A673 (cell line): ENCODE results near the gene PSMF1. TPM values are rescaled to one million over a fixed set of nuclear protein-coding genes. Genes with fewer than 3 reads are reported as not detected.
"Not testable (repeated sequence)": the region's sequence is repeated elsewhere in the genome, so short reads cannot be mapped to it uniquely, and the experiment has no call there.

Source experiments
- BruUV-seq: library from RNA; stranded (reverse); fragments of 400-500 nt; replicated peaks from 2 replicates; lab custom pipeline; 2021; lab: Mats Ljungman, UMichigan
- CTCF ChIA-PET: fragments of 300-600 bp; sonication (Branson Sonifier 250); formaldehyde crosslinking; loops from one replicate; lab custom pipeline; 2022; ENCODE audit warnings: antibody characterized with exemption; lab: Charles Lee
- POLR2A ChIA-PET: fragments of 300-600 bp; sonication (Branson Sonifier 250); formaldehyde crosslinking; loops from one replicate; lab custom pipeline; 2022; ENCODE audit warnings: antibody characterized with exemption; ENCODE audit not compliant: low non-redundant PET; lab: Charles Lee
- DNase-seq: peaks from one replicate; pipeline ENCODE4 v3.0.0-alpha.2; 2015; ENCODE audit warnings: low spot score
- H3K27ac ChIP-seq: fragments of 200-600 bp; sonication (generic); 2 replicates; pipeline ENCODE4 v1.5.1; 2016; ENCODE audit warnings: mixed run types, low read depth, mild to moderate bottlenecking, mixed read lengths, antibody characterized with exemption, low read length; ENCODE audit not compliant: poor library complexity, severe bottlenecking
- H3K27me3 ChIP-seq: fragments of 200-600 bp; sonication (generic); replicated peaks from 2 replicates; pipeline ENCODE4 v1.6.1; 2017; ENCODE audit warnings: mixed run types, low read depth, mild to moderate bottlenecking, mixed read lengths, antibody characterized with exemption, low read length; ENCODE audit not compliant: insufficient read depth, poor library complexity
- H3K36me3 ChIP-seq: fragments of 200-600 bp; sonication (generic); 2 replicates; pipeline ENCODE4 v1.6.1; 2016; ENCODE audit warnings: mixed run types, mild to moderate bottlenecking, mixed read lengths, antibody characterized with exemption, low read length; ENCODE audit not compliant: insufficient read depth, poor library complexity, severe bottlenecking
- H3K4me1 ChIP-seq: fragments of 200-600 bp; sonication (generic); 2 replicates; pipeline ENCODE4 v1.6.1; 2017; ENCODE audit warnings: mixed run types, mild to moderate bottlenecking, mixed read lengths, antibody characterized with exemption, low read length; ENCODE audit not compliant: insufficient read depth, poor library complexity, severe bottlenecking
- H3K4me3 ChIP-seq: fragments of 200-600 bp; sonication (generic); 2 replicates; pipeline ENCODE4 v1.5.1; 2016; ENCODE audit warnings: low read depth, mixed run types, mild to moderate bottlenecking, mixed read lengths, low read length; ENCODE audit not compliant: poor library complexity, severe bottlenecking
- H3K9me3 ChIP-seq: fragments of 200-600 bp; sonication (generic); 2 replicates; pipeline ENCODE4 v1.6.1; 2016; ENCODE audit warnings: mixed run types, low read depth, mild to moderate bottlenecking, mixed read lengths, antibody characterized with exemption, low read length; ENCODE audit not compliant: poor library complexity, severe bottlenecking
- CTCF ChIP-seq: fragments of 300-800, 200-600 bp; sonication (generic); conservative IDR thresholded peaks from 2 replicates; pipeline ENCODE4 v1.5.1; 2017; ENCODE audit warnings: low read depth, mild to moderate bottlenecking, antibody characterized with exemption, low read length, moderate library complexity, mixed read lengths
- EZH2 ChIP-seq: fragments of 200-600 bp; sonication (generic); IDR thresholded peaks from 2 replicates; pipeline ENCODE4 v1.6.1; 2017; ENCODE audit warnings: borderline replicate concordance, low read depth, mild to moderate bottlenecking, mixed read lengths, antibody characterized with exemption, low read length; ENCODE audit not compliant: poor library complexity, severe bottlenecking
- intact Hi-C: fragments of 100-400 bp; cut with micrococcal nuclease; formaldehyde crosslinking; loops from one replicate; pipeline ENCODE4 v1.10.0; 2022; ENCODE audit not compliant: unreplicated experiment
- total RNA-seq: library from RNA; stranded (reverse); gene quantifications from 2 replicates; pipeline ENCODE4 v1.2.3, GENCODE V29; 2021

PSMF1 gene
- total RNA-seq, 1 experiment from 2014 or later = 130 TPM

DNA sequence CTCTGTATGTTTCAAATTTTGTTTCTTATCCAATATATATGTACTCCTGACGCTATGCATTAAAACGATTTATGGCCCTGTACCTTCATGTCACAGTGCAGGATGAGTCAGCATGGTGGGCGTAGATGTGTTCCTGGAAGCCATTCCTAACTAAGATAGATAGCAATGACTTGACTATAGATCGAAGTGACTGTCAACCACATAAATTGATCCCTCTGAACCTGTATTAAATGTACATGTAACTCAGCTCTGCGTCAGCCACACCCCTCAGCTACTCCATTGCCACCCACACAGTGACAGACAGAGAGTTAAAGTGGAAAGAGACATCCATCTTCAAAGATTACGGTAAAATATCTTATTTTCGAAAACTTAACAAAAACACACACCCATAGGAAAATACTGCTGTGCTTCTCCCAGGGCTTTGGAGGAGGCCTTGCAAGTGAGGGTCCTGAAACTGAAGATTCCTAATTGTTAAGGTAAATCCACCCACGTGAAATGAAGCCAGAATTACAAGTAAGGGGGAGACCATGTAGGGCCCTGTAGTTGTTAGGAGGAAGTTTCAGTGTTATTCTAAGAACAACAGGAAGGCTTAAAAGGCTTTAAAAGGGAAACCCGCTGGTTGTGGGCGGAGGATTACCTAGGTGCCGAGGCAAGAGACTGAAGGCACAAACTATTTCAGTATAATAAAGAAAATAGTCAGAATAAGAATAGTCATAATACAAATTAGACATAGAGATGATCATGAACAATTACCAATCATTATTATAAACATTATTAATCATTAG lies 97.2 kb downstream of the PSMF1 start:
- Histone ChIP-seq H3K27ac (peak overlapping the region; percentile 48), H3K9me3 (no peaks in the 10 kb centered on the region), H3K4me1 (peaks cover 5% of the 10 kb centered on the region), H3K27me3 (no peaks in the 10 kb centered on the region), H3K36me3 (no peaks in the 10 kb centered on the region), H3K4me3 (no peak overlapping the region)
- ChIA-PET POLR2A (no interaction called here), CTCF (no interaction called here)
- peak; percentile 58 for DNase-seq
- BruUV-seq = no TSS peak
- TF ChIP-seq EZH2 (no peak), CTCF (no peak)
- intact Hi-C loops = no loop called here

- CTCF ChIA-PET, H3K36me3 ChIP-seq, intact Hi-C loops, H3K4me3 ChIP-seq, H3K27me3 ChIP-seq, H3K4me1 ChIP-seq, POLR2A ChIA-PET, H3K9me3 ChIP-seq, DNase-seq, H3K27ac ChIP-seq, BruUV-seq: not testable (repeated sequence)
Observed at GRCh38 chr20:1216527-1217427, 98.4 kb downstream of the PSMF1 start.

Other genes with a start within 250 kb of the PSMF1 start
- not detected in 2 replicates for gene ANGPT4, start 202.3 kb upstream of the PSMF1 start, total RNA-seq
- not detected in 2 replicates for gene RSPO4, start 116.3 kb upstream of the PSMF1 start, total RNA-seq
- gene TMEM74B, start 66.4 kb downstream of the PSMF1 start, total RNA-seq = 0.31 TPM in 1 of 2 replicates, not detected in the other
- not detected in 2 replicates for gene C20orf202, start 84.9 kb downstream of the PSMF1 start, total RNA-seq
- gene RAD21L1, start 107.4 kb downstream of the PSMF1 start, total RNA-seq = not detected in 2 replicates
- gene SNPH, start 147.7 kb downstream of the PSMF1 start, total RNA-seq = 0.43 and 0.81 TPM in 2 replicates
- 3.4 and 3.5 TPM in 2 replicates for gene SDCBP2, start 210.5 kb downstream of the PSMF1 start, total RNA-seq